A673 (cell line): ENCODE results near the gene KCNJ8. TPM values are rescaled to one million over a fixed set of nuclear protein-coding genes. Genes with fewer than 3 reads are reported as not detected.

Source experiments
- BruUV-seq: library from RNA; stranded (reverse); fragments of 400-500 nt; replicated peaks from 2 replicates; lab custom pipeline; 2021; lab: Mats Ljungman, UMichigan
- CTCF ChIA-PET: fragments of 300-600 bp; sonication (Branson Sonifier 250); formaldehyde crosslinking; loops from one replicate; lab custom pipeline; 2022; ENCODE audit warnings: antibody characterized with exemption; lab: Charles Lee
- POLR2A ChIA-PET: fragments of 300-600 bp; sonication (Branson Sonifier 250); formaldehyde crosslinking; loops from one replicate; lab custom pipeline; 2022; ENCODE audit warnings: antibody characterized with exemption; ENCODE audit not compliant: low non-redundant PET; lab: Charles Lee
- DNase-seq: peaks from one replicate; pipeline ENCODE4 v3.0.0-alpha.2; 2015; ENCODE audit warnings: low spot score
- H3K27ac ChIP-seq: fragments of 200-600 bp; sonication (generic); 2 replicates; pipeline ENCODE4 v1.5.1; 2016; ENCODE audit warnings: mixed run types, low read depth, mild to moderate bottlenecking, mixed read lengths, antibody characterized with exemption, low read length; ENCODE audit not compliant: poor library complexity, severe bottlenecking
- H3K27me3 ChIP-seq: fragments of 200-600 bp; sonication (generic); replicated peaks from 2 replicates; pipeline ENCODE4 v1.6.1; 2017; ENCODE audit warnings: mixed run types, low read depth, mild to moderate bottlenecking, mixed read lengths, antibody characterized with exemption, low read length; ENCODE audit not compliant: insufficient read depth, poor library complexity
- H3K36me3 ChIP-seq: fragments of 200-600 bp; sonication (generic); 2 replicates; pipeline ENCODE4 v1.6.1; 2016; ENCODE audit warnings: mixed run types, mild to moderate bottlenecking, mixed read lengths, antibody characterized with exemption, low read length; ENCODE audit not compliant: insufficient read depth, poor library complexity, severe bottlenecking
- H3K4me1 ChIP-seq: fragments of 200-600 bp; sonication (generic); 2 replicates; pipeline ENCODE4 v1.6.1; 2017; ENCODE audit warnings: mixed run types, mild to moderate bottlenecking, mixed read lengths, antibody characterized with exemption, low read length; ENCODE audit not compliant: insufficient read depth, poor library complexity, severe bottlenecking
- H3K4me3 ChIP-seq: fragments of 200-600 bp; sonication (generic); 2 replicates; pipeline ENCODE4 v1.5.1; 2016; ENCODE audit warnings: low read depth, mixed run types, mild to moderate bottlenecking, mixed read lengths, low read length; ENCODE audit not compliant: poor library complexity, severe bottlenecking
- H3K9me3 ChIP-seq: fragments of 200-600 bp; sonication (generic); 2 replicates; pipeline ENCODE4 v1.6.1; 2016; ENCODE audit warnings: mixed run types, low read depth, mild to moderate bottlenecking, mixed read lengths, antibody characterized with exemption, low read length; ENCODE audit not compliant: poor library complexity, severe bottlenecking
- EZH2 ChIP-seq: fragments of 200-600 bp; sonication (generic); IDR thresholded peaks from 2 replicates; pipeline ENCODE4 v1.6.1; 2017; ENCODE audit warnings: borderline replicate concordance, low read depth, mild to moderate bottlenecking, mixed read lengths, antibody characterized with exemption, low read length; ENCODE audit not compliant: poor library complexity, severe bottlenecking
- intact Hi-C: fragments of 100-400 bp; cut with micrococcal nuclease; formaldehyde crosslinking; loops from one replicate; pipeline ENCODE4 v1.10.0; 2022; ENCODE audit not compliant: unreplicated experiment
- total RNA-seq: library from RNA; stranded (reverse); gene quantifications from 2 replicates; pipeline ENCODE4 v1.2.3, GENCODE V29; 2021
- TF ChIP-seq, protein P1 (sequence below): fragments of 300-800, 200-600 bp; sonication (generic); conservative IDR thresholded peaks from 2 replicates; pipeline ENCODE4 v1.5.1; 2017; ENCODE audit warnings: low read depth, mild to moderate bottlenecking, antibody characterized with exemption, low read length, moderate library complexity, mixed read lengths

KCNJ8 gene
- total RNA-seq, 1 experiment from 2014 or later, result not detected

DNA sequence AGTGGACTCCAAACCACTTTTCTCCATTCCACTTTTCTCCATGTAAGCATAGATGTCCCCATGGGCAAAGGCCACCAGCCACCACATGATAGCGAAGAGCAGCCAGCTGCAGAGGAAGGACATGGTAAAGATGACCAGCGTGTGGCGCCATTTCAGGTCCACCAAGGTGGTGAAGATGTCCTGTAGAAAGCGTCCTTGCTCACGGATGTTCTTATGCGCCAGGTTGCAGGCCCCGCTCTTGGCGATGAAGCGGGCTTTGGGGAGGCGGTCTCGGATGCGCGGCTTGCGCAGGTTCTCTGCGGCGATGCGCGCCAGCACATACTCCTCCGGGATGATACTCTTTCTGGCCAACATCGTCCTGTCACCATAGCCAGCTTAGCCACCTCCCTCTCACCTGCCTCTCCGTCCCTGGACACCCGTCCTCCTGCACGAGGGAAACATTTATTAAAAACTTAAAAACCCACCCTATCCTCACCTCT is 1.2 kb downstream of the KCNJ8 start:
- BruUV-seq, result no TSS peak
- intact Hi-C loops, result no loop called here
- H3K4me1 ChIP-seq, result no peaks in the 10 kb centered on the region
- no peaks in the 10 kb centered on the region for H3K36me3 ChIP-seq
- H3K4me3 ChIP-seq, result no peak overlapping the region
- peak; percentile 16 for DNase-seq
- TF ChIP-seq, protein P1, sequence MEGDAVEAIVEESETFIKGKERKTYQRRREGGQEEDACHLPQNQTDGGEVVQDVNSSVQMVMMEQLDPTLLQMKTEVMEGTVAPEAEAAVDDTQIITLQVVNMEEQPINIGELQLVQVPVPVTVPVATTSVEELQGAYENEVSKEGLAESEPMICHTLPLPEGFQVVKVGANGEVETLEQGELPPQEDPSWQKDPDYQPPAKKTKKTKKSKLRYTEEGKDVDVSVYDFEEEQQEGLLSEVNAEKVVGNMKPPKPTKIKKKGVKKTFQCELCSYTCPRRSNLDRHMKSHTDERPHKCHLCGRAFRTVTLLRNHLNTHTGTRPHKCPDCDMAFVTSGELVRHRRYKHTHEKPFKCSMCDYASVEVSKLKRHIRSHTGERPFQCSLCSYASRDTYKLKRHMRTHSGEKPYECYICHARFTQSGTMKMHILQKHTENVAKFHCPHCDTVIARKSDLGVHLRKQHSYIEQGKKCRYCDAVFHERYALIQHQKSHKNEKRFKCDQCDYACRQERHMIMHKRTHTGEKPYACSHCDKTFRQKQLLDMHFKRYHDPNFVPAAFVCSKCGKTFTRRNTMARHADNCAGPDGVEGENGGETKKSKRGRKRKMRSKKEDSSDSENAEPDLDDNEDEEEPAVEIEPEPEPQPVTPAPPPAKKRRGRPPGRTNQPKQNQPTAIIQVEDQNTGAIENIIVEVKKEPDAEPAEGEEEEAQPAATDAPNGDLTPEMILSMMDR, result peak; percentile 52
- no peak for TF ChIP-seq EZH2
- no peaks in the 10 kb centered on the region for H3K9me3 ChIP-seq
- ChIA-PET CTCF (no interaction called here), POLR2A (no interaction called here)
- H3K27ac ChIP-seq, result no peak overlapping the region
- peaks cover 68% of the 10 kb centered on the region for H3K27me3 ChIP-seq

DNA sequence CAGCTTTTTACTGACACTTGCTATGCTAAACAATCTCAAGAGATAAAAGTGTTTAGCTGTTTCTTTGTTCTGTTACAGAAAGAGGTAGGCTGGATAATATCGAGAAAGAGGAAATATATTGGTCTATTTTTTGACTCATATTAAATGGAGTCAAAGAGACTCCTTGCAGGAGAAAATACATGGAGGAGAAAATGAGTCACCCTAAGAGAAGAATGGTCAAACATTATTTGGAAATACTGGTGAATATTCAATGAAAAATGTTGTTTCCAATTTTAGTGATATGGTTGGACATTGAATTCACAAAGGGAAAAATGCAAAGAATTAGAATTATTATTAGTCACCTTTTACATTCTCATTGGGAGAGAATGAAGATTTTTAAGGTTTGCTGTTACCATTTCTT is 3.2 kb downstream of the KCNJ8 start:
- POLR2A ChIA-PET, result no interaction called here
- intact Hi-C loops, result no loop called here
- H3K9me3 ChIP-seq, result no peaks in the 10 kb centered on the region
- no peaks in the 10 kb centered on the region for H3K36me3 ChIP-seq
- H3K27ac ChIP-seq, result no peak overlapping the region
- no TSS peak for BruUV-seq
- CTCF ChIA-PET, result no interaction called here
- no peak for TF ChIP-seq EZH2
- TF ChIP-seq, protein P1, result no peak
- peaks cover 52% of the 10 kb centered on the region for H3K27me3 ChIP-seq
- H3K4me3 ChIP-seq, result no peak overlapping the region
- no peak for DNase-seq
- no peaks in the 10 kb centered on the region for H3K4me1 ChIP-seq

DNA sequence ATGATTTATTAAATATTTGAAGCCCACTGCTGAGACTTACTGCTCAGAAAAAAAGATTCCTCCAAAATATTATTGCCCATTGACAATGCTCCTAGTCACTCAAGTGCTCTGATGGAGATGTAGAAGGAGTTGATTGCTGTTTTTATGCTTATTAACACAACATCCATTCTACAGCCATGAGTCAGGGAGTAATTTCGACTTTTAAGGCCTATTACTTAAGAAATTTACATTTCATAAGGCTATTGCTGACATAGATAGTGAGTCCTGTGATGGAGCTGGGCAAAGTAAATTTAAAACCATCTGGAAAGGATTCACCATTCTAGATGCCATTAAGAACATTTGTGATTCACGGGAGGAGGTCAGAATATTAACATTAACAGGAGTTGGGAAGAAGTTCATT is 5.2 kb downstream of the KCNJ8 start:
- no peak for DNase-seq
- intact Hi-C loops, result no loop called here
- no peak for TF ChIP-seq EZH2
- TF ChIP-seq, protein P1, result no peak
- Histone ChIP-seq H3K9me3 (no peaks in the 10 kb centered on the region), H3K36me3 (no peaks in the 10 kb centered on the region), H3K4me1 (no peaks in the 10 kb centered on the region), H3K27ac (no peak overlapping the region), H3K4me3 (no peak overlapping the region), H3K27me3 (peaks cover 35% of the 10 kb centered on the region)
- ChIA-PET POLR2A (no interaction called here), CTCF (no interaction called here)
- BruUV-seq, result no TSS peak
